Measurements from ENCODE around the gene SPO11.

GRCh38 chr20:57280221-57280620 lies 49.4 kb upstream of the SPO11 start:
- TF ChIP-seq, protein P1, sequence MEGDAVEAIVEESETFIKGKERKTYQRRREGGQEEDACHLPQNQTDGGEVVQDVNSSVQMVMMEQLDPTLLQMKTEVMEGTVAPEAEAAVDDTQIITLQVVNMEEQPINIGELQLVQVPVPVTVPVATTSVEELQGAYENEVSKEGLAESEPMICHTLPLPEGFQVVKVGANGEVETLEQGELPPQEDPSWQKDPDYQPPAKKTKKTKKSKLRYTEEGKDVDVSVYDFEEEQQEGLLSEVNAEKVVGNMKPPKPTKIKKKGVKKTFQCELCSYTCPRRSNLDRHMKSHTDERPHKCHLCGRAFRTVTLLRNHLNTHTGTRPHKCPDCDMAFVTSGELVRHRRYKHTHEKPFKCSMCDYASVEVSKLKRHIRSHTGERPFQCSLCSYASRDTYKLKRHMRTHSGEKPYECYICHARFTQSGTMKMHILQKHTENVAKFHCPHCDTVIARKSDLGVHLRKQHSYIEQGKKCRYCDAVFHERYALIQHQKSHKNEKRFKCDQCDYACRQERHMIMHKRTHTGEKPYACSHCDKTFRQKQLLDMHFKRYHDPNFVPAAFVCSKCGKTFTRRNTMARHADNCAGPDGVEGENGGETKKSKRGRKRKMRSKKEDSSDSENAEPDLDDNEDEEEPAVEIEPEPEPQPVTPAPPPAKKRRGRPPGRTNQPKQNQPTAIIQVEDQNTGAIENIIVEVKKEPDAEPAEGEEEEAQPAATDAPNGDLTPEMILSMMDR (IDR thresholded peaks at IDR 0.05): no peak
- no peak for TF ChIP-seq POLR2A (IDR thresholded peaks at IDR 0.05)

Data from Peyer's patch (tissue), 4 donors.